GM23338 (cell line): ENCODE results near the gene HS6ST1. TPM values are rescaled to one million over a fixed set of nuclear protein-coding genes. Genes with fewer than 3 reads are reported as not detected.

Source experiments
- ATAC-seq: fragments of 200-7000 bp; cut with Tn5 transposase; 3 replicates; pipeline ENCODE4 v1.9.1; 2020
- DNase-seq: peaks from one replicate; pipeline ENCODE4 v3.0.0-alpha.2; 2015; ENCODE audit warnings: low spot score
- H2AFZ ChIP-seq: fragments of 200-600 bp; sonication (generic); 2 replicates; pipeline ENCODE4 v1.8.0; 2016; ENCODE audit warnings: antibody characterized with exemption, mild to moderate bottlenecking, moderate library complexity
- H3F3A ChIP-seq: fragments of 200-600 bp; sonication (generic); replicated peaks from 2 replicates; pipeline ENCODE4 v1.8.0; 2017; ENCODE audit warnings: antibody characterized with exemption, mixed run types, low read depth
- H3K27ac ChIP-seq: fragments of 200-600 bp; sonication (generic); 2 replicates; pipeline ENCODE4 v1.6.1; 2016; ENCODE audit warnings: low read depth
- H3K27me3 ChIP-seq: fragments of 200-600 bp; sonication (generic); 2 replicates; pipeline ENCODE4 v1.8.0; 2016; ENCODE audit warnings: mild to moderate bottlenecking, mixed run types, moderate library complexity; ENCODE audit not compliant: insufficient read depth
- H3K36me3 ChIP-seq: fragments of 200-600 bp; sonication (generic); 2 replicates; pipeline ENCODE4 v1.8.0; 2016; ENCODE audit warnings: mild to moderate bottlenecking; ENCODE audit not compliant: insufficient read depth
- H3K4me1 ChIP-seq: fragments of 200-600 bp; sonication (generic); 2 replicates; pipeline ENCODE4 v1.8.0; 2016; ENCODE audit warnings: mild to moderate bottlenecking, moderate library complexity; ENCODE audit not compliant: insufficient read depth
- H3K4me2 ChIP-seq: fragments of 200-600 bp; sonication (generic); 2 replicates; pipeline ENCODE4 v1.7.1; 2017; ENCODE audit warnings: mixed run types
- H3K4me3 ChIP-seq: fragments of 200-600 bp; sonication (generic); 2 replicates; pipeline ENCODE4 v1.6.1; 2016; ENCODE audit warnings: mixed run types
- H3K79me2 ChIP-seq: fragments of 200-600 bp; sonication (generic); replicated peaks from 2 replicates; pipeline ENCODE4 v1.8.0; 2017; ENCODE audit warnings: mild to moderate bottlenecking; ENCODE audit not compliant: insufficient read depth
- H3K9me2 ChIP-seq: fragments of 200-600 bp; sonication (generic); 2 replicates; pipeline ENCODE4 v1.8.0; 2017; ENCODE audit not compliant: insufficient read depth
- H4K20me1 ChIP-seq: fragments of 200-600 bp; sonication (generic); replicated peaks from 2 replicates; pipeline ENCODE4 v1.8.0; 2017; ENCODE audit warnings: mild to moderate bottlenecking; ENCODE audit not compliant: insufficient read depth
- H3K27ac Mint-ChIP-seq: 2 replicates; pipeline ENCODE4 v1.8.0; 2020; ENCODE audit warnings: inconsistent platforms, mild to moderate bottlenecking, moderate library complexity, mixed read lengths
- H3K27me3 Mint-ChIP-seq: 3 replicates; pipeline ENCODE4 v1.8.0; 2022; ENCODE audit warnings: low read depth, mild to moderate bottlenecking, moderate library complexity, mixed read lengths, inconsistent platforms; ENCODE audit not compliant: insufficient read depth, poor library complexity
- H3K36me3 Mint-ChIP-seq: 3 replicates; pipeline ENCODE4 v1.8.0; 2021; ENCODE audit warnings: low read depth, mild to moderate bottlenecking, inconsistent platforms, moderate library complexity, mixed read lengths
- H3K4me1 Mint-ChIP-seq: 3 replicates; pipeline ENCODE4 v1.8.0; 2020; ENCODE audit warnings: mild to moderate bottlenecking, inconsistent platforms, mixed read lengths
- H3K4me3 Mint-ChIP-seq: 3 replicates; pipeline ENCODE4 v1.8.0; 2021; ENCODE audit warnings: moderate library complexity, mild to moderate bottlenecking, inconsistent platforms, mixed read lengths
- H3K9me3 Mint-ChIP-seq: 3 replicates; pipeline ENCODE4 v1.8.0; 2020; ENCODE audit warnings: moderate library complexity, mild to moderate bottlenecking, inconsistent platforms, mixed read lengths
- CREB1 ChIP-seq: fragments of 250-450 bp; sonication (Bioruptor Pico); IDR thresholded peaks from 2 replicates; pipeline ENCODE4 v1.5.0; 2020; ENCODE audit warnings: low read depth, mild to moderate bottlenecking, moderate library complexity
- EZH2 ChIP-seq: fragments of 200-600 bp; sonication (generic); IDR thresholded peaks from one replicate; pipeline ENCODE4 v1.8.0; 2017; ENCODE audit warnings: antibody characterized with exemption, mild to moderate bottlenecking, low read depth; ENCODE audit not compliant: unreplicated experiment
- EZH2phosphoT487 ChIP-seq: fragments of 200-600 bp; sonication (generic); IDR thresholded peaks from one replicate; pipeline ENCODE4 v1.8.1; 2018; ENCODE audit warnings: antibody characterized with exemption; ENCODE audit not compliant: unreplicated experiment
- JUNB ChIP-seq: IDR thresholded peaks from one replicate; pipeline ENCODE4 v1.6.1; 2016; ENCODE audit warnings: antibody characterized with exemption; ENCODE audit not compliant: unreplicated experiment
- NANOG ChIP-seq: IDR thresholded peaks from 2 replicates; pipeline ENCODE4 v1.6.1; 2016; ENCODE audit warnings: antibody characterized with exemption, borderline replicate concordance
- POLR2AphosphoS5 ChIP-seq: IDR thresholded peaks from 2 replicates; pipeline ENCODE4 v1.6.1; 2016; ENCODE audit warnings: antibody characterized with exemption, low read depth
- STAT1 ChIP-seq: IDR thresholded peaks from one replicate; pipeline ENCODE4 v1.6.1; 2016; ENCODE audit warnings: antibody characterized with exemption; ENCODE audit not compliant: unreplicated experiment
- ZNF114 ChIP-seq: fragments of 250-450 bp; sonication (Bioruptor Pico); IDR thresholded peaks from 2 replicates; pipeline ENCODE4 v1.5.0; 2020; ENCODE audit warnings: mild to moderate bottlenecking, moderate library complexity
- ZNF331 ChIP-seq: fragments of 250-450 bp; sonication (Bioruptor Pico); IDR thresholded peaks from 2 replicates; pipeline ENCODE4 v1.5.0; 2020; ENCODE audit warnings: low read depth, mild to moderate bottlenecking, moderate library complexity
- polyA plus RNA-seq: library from polyadenylated mRNA; unstranded; fragments of >200 nt; fragmentation: Nextera tagmentation; extraction: Ambion mirVana; gene quantifications from 2 replicates; pipeline ENCODE4 v1.2.1, GENCODE V29; 2016
- total RNA-seq: library from RNA; depleted of rRNA; stranded (reverse); fragments of >200 nt; shearing (Covaris generic); gene quantifications from 2 replicates; pipeline ENCODE4 v1.2.3, GENCODE V29; 2014
- TF ChIP-seq, protein P1 (sequence below): IDR thresholded peaks from one replicate; pipeline ENCODE4 v1.6.1; 2018; ENCODE audit warnings: antibody characterized with exemption; ENCODE audit not compliant: unreplicated experiment
- TF ChIP-seq, protein P2 (sequence below), 2 experiments: fragments of 200-600 bp in 1 of 2; sonication (generic) in 1 of 2; conservative IDR thresholded peaks; 2 replicates each; pipeline versions ENCODE4 v1.5.1 to v1.6.1; 2016 to 2017; ENCODE audit warnings: antibody characterized with exemption in 2 of 2, low read depth in 2 of 2, mild to moderate bottlenecking in 2 of 2, moderate library complexity in 1 of 2
- TF ChIP-seq, protein P3 (sequence below): fragments of 250-450 bp; sonication (Bioruptor Pico); IDR thresholded peaks from 2 replicates; pipeline ENCODE4 v1.5.0; 2020; ENCODE audit warnings: mild to moderate bottlenecking, moderate library complexity

Gene HS6ST1
- total and polyA plus RNA-seq, 2 experiments from 2014 or later = 21.1 to 106 TPM

DNA sequence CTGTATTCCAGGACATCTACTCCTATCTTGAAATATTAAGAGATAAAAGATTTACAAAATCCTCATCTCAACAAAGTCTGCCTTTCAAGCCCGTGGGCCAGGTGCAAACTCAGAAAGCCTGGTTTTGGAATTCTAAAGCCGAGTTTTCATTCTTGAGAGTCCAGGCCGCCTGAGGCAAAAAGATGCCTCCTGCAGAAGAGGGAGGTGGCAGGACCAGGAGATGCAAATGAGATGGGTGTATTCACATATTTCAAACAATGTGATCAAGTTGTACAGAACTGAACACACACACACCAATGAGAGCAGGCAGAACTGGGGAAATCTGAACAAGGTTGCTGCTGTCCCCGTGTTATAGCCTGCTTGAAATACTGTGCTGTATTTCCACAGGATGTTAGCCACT, 7.7 kb upstream of the HS6ST1 start (continued):
- TF ChIP-seq, protein P1, sequence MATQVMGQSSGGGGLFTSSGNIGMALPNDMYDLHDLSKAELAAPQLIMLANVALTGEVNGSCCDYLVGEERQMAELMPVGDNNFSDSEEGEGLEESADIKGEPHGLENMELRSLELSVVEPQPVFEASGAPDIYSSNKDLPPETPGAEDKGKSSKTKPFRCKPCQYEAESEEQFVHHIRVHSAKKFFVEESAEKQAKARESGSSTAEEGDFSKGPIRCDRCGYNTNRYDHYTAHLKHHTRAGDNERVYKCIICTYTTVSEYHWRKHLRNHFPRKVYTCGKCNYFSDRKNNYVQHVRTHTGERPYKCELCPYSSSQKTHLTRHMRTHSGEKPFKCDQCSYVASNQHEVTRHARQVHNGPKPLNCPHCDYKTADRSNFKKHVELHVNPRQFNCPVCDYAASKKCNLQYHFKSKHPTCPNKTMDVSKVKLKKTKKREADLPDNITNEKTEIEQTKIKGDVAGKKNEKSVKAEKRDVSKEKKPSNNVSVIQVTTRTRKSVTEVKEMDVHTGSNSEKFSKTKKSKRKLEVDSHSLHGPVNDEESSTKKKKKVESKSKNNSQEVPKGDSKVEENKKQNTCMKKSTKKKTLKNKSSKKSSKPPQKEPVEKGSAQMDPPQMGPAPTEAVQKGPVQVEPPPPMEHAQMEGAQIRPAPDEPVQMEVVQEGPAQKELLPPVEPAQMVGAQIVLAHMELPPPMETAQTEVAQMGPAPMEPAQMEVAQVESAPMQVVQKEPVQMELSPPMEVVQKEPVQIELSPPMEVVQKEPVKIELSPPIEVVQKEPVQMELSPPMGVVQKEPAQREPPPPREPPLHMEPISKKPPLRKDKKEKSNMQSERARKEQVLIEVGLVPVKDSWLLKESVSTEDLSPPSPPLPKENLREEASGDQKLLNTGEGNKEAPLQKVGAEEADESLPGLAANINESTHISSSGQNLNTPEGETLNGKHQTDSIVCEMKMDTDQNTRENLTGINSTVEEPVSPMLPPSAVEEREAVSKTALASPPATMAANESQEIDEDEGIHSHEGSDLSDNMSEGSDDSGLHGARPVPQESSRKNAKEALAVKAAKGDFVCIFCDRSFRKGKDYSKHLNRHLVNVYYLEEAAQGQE = no peak
- TF ChIP-seq NANOG (no peak), CREB1 (CRISPR knock-in tag) (no peak), POLR2AphosphoS5 (no peak), JUNB (no peak), ZNF114 (no peak)

DNA sequence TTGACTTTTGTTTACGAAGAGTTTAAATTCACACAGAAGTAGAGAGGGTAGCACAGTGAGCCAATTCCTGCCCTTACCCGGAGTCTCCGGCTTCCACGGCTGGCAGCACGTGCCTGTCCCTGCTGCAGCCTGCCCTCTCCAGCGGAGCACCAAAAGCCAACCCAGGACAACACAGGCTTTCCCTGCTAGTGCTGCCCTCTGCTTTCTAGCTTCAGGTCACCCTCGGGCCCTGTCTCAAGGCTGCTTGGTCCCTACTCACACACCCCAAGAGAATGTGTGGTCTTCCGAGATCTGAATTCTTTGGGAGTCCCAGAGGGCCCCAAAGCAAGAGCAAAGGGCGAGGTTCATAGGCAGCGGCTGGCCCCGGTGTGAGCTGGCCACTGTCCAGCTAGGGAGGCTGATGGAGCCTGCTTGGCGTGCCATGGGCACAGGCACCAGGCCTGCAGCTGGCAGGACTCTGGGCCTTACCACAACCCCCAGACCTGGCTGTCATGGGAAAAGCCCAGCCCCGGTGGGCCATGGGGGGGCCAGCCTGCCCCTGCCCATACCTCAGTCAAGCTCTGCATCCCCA, 7.0 kb upstream of the HS6ST1 start:
- ATAC-seq = no peak
- TF ChIP-seq EZH2phosphoT487 (no peak), JUNB (no peak), ZNF331 (no peak), EZH2 (no peak), CREB1 (CRISPR knock-in tag) (no peak), STAT1 (no peak)
- TF ChIP-seq, protein P2, sequence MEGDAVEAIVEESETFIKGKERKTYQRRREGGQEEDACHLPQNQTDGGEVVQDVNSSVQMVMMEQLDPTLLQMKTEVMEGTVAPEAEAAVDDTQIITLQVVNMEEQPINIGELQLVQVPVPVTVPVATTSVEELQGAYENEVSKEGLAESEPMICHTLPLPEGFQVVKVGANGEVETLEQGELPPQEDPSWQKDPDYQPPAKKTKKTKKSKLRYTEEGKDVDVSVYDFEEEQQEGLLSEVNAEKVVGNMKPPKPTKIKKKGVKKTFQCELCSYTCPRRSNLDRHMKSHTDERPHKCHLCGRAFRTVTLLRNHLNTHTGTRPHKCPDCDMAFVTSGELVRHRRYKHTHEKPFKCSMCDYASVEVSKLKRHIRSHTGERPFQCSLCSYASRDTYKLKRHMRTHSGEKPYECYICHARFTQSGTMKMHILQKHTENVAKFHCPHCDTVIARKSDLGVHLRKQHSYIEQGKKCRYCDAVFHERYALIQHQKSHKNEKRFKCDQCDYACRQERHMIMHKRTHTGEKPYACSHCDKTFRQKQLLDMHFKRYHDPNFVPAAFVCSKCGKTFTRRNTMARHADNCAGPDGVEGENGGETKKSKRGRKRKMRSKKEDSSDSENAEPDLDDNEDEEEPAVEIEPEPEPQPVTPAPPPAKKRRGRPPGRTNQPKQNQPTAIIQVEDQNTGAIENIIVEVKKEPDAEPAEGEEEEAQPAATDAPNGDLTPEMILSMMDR (conservative IDR thresholded peaks at IDR 0.05; ENCODE audit: low read depth in 2 of 2) = no peak; a peak in 1 of 4 replicates
- TF ChIP-seq, protein P3, sequence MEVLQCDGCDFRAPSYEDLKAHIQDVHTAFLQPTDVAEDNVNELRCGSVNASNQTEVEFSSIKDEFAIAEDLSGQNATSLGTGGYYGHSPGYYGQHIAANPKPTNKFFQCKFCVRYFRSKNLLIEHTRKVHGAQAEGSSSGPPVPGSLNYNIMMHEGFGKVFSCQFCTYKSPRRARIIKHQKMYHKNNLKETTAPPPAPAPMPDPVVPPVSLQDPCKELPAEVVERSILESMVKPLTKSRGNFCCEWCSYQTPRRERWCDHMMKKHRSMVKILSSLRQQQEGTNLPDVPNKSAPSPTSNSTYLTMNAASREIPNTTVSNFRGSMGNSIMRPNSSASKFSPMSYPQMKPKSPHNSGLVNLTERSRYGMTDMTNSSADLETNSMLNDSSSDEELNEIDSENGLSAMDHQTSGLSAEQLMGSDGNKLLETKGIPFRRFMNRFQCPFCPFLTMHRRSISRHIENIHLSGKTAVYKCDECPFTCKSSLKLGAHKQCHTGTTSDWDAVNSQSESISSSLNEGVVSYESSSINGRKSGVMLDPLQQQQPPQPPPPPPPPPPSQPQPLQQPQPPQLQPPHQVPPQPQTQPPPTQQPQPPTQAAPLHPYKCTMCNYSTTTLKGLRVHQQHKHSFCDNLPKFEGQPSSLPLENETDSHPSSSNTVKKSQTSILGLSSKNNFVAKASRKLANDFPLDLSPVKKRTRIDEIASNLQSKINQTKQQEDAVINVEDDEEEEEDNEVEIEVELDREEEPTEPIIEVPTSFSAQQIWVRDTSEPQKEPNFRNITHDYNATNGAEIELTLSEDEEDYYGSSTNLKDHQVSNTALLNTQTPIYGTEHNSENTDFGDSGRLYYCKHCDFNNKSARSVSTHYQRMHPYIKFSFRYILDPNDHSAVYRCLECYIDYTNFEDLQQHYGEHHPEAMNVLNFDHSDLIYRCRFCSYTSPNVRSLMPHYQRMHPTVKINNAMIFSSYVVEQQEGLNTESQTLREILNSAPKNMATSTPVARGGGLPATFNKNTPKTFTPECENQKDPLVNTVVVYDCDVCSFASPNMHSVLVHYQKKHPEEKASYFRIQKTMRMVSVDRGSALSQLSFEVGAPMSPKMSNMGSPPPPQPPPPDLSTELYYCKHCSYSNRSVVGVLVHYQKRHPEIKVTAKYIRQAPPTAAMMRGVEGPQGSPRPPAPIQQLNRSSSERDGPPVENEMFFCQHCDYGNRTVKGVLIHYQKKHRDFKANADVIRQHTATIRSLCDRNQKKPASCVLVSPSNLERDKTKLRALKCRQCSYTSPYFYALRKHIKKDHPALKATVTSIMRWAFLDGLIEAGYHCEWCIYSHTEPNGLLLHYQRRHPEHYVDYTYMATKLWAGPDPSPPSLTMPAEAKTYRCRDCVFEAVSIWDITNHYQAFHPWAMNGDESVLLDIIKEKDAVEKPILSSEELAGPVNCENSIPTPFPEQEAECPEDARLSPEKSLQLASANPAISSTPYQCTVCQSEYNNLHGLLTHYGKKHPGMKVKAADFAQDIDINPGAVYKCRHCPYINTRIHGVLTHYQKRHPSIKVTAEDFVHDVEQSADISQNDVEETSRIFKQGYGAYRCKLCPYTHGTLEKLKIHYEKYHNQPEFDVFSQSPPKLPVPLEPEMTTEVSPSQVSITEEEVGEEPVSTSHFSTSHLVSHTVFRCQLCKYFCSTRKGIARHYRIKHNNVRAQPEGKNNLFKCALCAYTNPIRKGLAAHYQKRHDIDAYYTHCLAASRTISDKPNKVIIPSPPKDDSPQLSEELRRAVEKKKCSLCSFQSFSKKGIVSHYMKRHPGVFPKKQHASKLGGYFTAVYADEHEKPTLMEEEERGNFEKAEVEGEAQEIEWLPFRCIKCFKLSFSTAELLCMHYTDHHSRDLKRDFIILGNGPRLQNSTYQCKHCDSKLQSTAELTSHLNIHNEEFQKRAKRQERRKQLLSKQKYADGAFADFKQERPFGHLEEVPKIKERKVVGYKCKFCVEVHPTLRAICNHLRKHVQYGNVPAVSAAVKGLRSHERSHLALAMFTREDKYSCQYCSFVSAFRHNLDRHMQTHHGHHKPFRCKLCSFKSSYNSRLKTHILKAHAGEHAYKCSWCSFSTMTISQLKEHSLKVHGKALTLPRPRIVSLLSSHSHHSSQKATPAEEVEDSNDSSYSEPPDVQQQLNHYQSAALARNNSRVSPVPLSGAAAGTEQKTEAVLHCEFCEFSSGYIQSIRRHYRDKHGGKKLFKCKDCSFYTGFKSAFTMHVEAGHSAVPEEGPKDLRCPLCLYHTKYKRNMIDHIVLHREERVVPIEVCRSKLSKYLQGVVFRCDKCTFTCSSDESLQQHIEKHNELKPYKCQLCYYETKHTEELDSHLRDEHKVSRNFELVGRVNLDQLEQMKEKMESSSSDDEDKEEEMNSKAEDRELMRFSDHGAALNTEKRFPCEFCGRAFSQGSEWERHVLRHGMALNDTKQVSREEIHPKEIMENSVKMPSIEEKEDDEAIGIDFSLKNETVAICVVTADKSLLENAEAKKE = no peak

More for the DNA sequence above, 7.0 kb upstream of the HS6ST1 start:
- peaks cover 15% of the 10 kb centered on the region for H3K4me1 Mint-ChIP-seq
- Histone ChIP-seq H3F3A (no peaks in the 10 kb centered on the region), H3K4me1 (peaks cover 8% of the 10 kb centered on the region), H3K4me3 (no peak overlapping the region), H2AFZ (no peak overlapping the region), H3K4me2 (no peak overlapping the region), H3K9me2 (no peaks in the 10 kb centered on the region), H3K27ac (no peak overlapping the region), H4K20me1 (no peaks in the 10 kb centered on the region), H3K36me3 (no peaks in the 10 kb centered on the region), H3K27me3 (peaks cover 7% of the 10 kb centered on the region), H3K79me2 (no peaks in the 10 kb centered on the region)
- no peak for DNase-seq
- H3K27ac Mint-ChIP-seq = no peak overlapping the region
- H3K36me3 Mint-ChIP-seq = 0 out of 3 replicates have a peak, but pooled peaks cover 3% of the 10 kb centered on the region
- peaks cover 16% of the 10 kb centered on the region for H3K27me3 Mint-ChIP-seq
- no peak overlapping the region for H3K4me3 Mint-ChIP-seq
- H3K9me3 Mint-ChIP-seq = no peaks in the 10 kb centered on the region
